Measurements from ENCODE around the gene MUC21. TPM values are rescaled to one million over a fixed set of nuclear protein-coding genes. Genes with fewer than 3 reads are reported as not detected.

The MUC21 gene
- polyA plus RNA-seq, 3 donors, result not detected

- Histone ChIP-seq H3K4me3 (replicated peaks in 1 of 3; ENCODE audit: low read depth in 2 of 3, low read length in 3 of 3) (no peak overlapping the region), H3K4me1 (ENCODE audit: control insufficient read depth in 1 of 2, insufficient read depth in 2 of 2, low read length in 2 of 2) (no peaks in the 10 kb centered on the region), H3K27me3 (ENCODE audit: control insufficient read depth in 2 of 2, insufficient read depth in 2 of 2, low read length in 2 of 2) (peaks cover 1 to 14% of the 10 kb centered on the region in 2 donors), H3K4me2 (replicated peaks; ENCODE audit: extremely low read depth, low read length, poor library complexity, severe bottlenecking) (no peak overlapping the region), H2AFZ (ENCODE audit: insufficient read depth, low read depth, low read length, poor library complexity, severe bottlenecking) (no peak overlapping the region), H3K79me2 (ENCODE audit: insufficient read depth, low read length) (no peaks in the 10 kb centered on the region), H3K9ac (ENCODE audit: insufficient read depth, low read length, poor library complexity, severe bottlenecking) (no peak overlapping the region), H4K20me1 (ENCODE audit: insufficient read depth, low read length) (no peaks in the 10 kb centered on the region), H3K9me3 (replicated peaks in 1 of 2; ENCODE audit: control insufficient read depth in 1 of 2, insufficient read depth in 1 of 2, low read length in 2 of 2) (no peaks in the 10 kb centered on the region), H3K27ac (ENCODE audit: low read depth in 1 of 2, low read length in 2 of 2) (no peak overlapping the region), H3K36me3 (replicated peaks in 1 of 2; ENCODE audit: control insufficient read depth in 1 of 2, insufficient read depth in 2 of 2, low read length in 2 of 2) (no peaks in the 10 kb centered on the region)
- Mint-ChIP-seq H3K36me3 (no peaks in the 10 kb centered on the region), H3K27me3 (ENCODE audit: low read depth in 3 of 3) (peaks cover 5 to 28% (median 12%) of the 10 kb centered on the region in 3 donors), H3K9me3 (peaks cover 0 to 3% (median 0%) of the 10 kb centered on the region in 7 donors), H3K4me3 (no peak overlapping the region), H3K27ac (no peak overlapping the region), H3K4me1 (no peaks in the 10 kb centered on the region)
- WGBS (ENCODE audit: insufficient coverage), result no CpG with 5 or more reads among the region's 4 CpGs
- intact Hi-C loops (cut with micrococcal nuclease), result no loop called here
- TF ChIP-seq, protein P1, sequence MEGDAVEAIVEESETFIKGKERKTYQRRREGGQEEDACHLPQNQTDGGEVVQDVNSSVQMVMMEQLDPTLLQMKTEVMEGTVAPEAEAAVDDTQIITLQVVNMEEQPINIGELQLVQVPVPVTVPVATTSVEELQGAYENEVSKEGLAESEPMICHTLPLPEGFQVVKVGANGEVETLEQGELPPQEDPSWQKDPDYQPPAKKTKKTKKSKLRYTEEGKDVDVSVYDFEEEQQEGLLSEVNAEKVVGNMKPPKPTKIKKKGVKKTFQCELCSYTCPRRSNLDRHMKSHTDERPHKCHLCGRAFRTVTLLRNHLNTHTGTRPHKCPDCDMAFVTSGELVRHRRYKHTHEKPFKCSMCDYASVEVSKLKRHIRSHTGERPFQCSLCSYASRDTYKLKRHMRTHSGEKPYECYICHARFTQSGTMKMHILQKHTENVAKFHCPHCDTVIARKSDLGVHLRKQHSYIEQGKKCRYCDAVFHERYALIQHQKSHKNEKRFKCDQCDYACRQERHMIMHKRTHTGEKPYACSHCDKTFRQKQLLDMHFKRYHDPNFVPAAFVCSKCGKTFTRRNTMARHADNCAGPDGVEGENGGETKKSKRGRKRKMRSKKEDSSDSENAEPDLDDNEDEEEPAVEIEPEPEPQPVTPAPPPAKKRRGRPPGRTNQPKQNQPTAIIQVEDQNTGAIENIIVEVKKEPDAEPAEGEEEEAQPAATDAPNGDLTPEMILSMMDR (IDR thresholded peaks at IDR 0.05), result no peak
- DNase-seq, result no peak
These were observed 8.8 kb upstream of the MUC21 start for GRCh38 chr6:30974490-30975252.

DNA sequence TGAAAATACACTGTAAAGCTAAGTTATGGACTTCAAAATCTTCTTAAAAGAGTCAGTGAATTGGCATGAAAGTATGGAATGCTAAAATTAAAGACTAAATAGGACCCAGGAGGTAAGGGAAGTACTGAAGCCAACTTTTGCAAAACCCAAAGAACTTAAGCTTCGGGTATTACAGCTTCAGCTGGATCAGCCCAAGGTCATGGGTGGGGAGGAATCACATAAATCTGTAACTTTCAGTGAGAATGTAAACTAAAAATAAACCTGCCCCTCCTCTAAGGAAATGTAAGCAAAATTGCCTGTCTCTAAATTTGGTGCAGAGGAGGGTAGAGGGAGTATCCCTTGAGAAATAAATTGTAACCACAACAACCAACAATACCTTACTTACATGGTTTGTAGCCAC, 4.4 kb upstream of the MUC21 start:
- no peaks in the 10 kb centered on the region for H3K36me3 Mint-ChIP-seq
- H4K20me1 ChIP-seq (ENCODE audit: insufficient read depth, low read length), result no peaks in the 10 kb centered on the region
- no peaks in the 10 kb centered on the region for H3K4me1 ChIP-seq (ENCODE audit: control insufficient read depth in 1 of 2, insufficient read depth in 2 of 2, low read length in 2 of 2)
- no peaks in the 10 kb centered on the region for H3K9me3 ChIP-seq (replicated peaks in 1 of 2; ENCODE audit: control insufficient read depth in 1 of 2, insufficient read depth in 1 of 2, low read length in 2 of 2)
- H3K9ac ChIP-seq (ENCODE audit: insufficient read depth, low read length, poor library complexity, severe bottlenecking), result no peak overlapping the region
- H3K4me2 ChIP-seq (replicated peaks; ENCODE audit: extremely low read depth, low read length, poor library complexity, severe bottlenecking), result no peak overlapping the region
- peaks cover 0 to 3% (median 0%) of the 10 kb centered on the region in 7 donors for H3K9me3 Mint-ChIP-seq
- TF ChIP-seq, protein P1 (IDR thresholded peaks at IDR 0.05), result no peak
- peaks cover 19 to 50% (median 23%) of the 10 kb centered on the region in 3 donors for H3K27me3 Mint-ChIP-seq (ENCODE audit: low read depth in 3 of 3)
- intact Hi-C loops (cut with micrococcal nuclease), result no loop called here
- no peak overlapping the region for H3K4me3 ChIP-seq (replicated peaks in 1 of 3; ENCODE audit: low read depth in 2 of 3, low read length in 3 of 3)
- H3K27me3 ChIP-seq (ENCODE audit: control insufficient read depth in 2 of 2, insufficient read depth in 2 of 2, low read length in 2 of 2), result peaks cover 5 to 18% of the 10 kb centered on the region in 2 donors
- no peak overlapping the region for H3K4me3 Mint-ChIP-seq
- no peaks in the 10 kb centered on the region for H3K36me3 ChIP-seq (replicated peaks in 1 of 2; ENCODE audit: control insufficient read depth in 1 of 2, insufficient read depth in 2 of 2, low read length in 2 of 2)
- H3K4me1 Mint-ChIP-seq, result peaks cover 3% of the 10 kb centered on the region
- H3K27ac ChIP-seq (ENCODE audit: low read depth in 1 of 2, low read length in 2 of 2), result no peak overlapping the region
- no peak overlapping the region for H3K27ac Mint-ChIP-seq
- no peak overlapping the region for H2AFZ ChIP-seq (ENCODE audit: insufficient read depth, low read depth, low read length, poor library complexity, severe bottlenecking)
- no CpG with 5 or more reads among the region's 1 CpG for WGBS (ENCODE audit: insufficient coverage)
- no peaks in the 10 kb centered on the region for H3K79me2 ChIP-seq (ENCODE audit: insufficient read depth, low read length)
- no peak for DNase-seq
